SH-SY5Y (cell line): Measurements from ENCODE around the gene CD2BP2.

Experiments
- GATA2 ChIP-seq: IDR thresholded peaks from 2 replicates; pipeline ENCODE4 v1.6.1; 2011; ENCODE audit warnings: mild to moderate bottlenecking, low read depth, low read length
- GATA3 ChIP-seq: IDR thresholded peaks from 2 replicates; pipeline ENCODE4 v1.6.1; 2011; ENCODE audit warnings: low read depth, mild to moderate bottlenecking, low read length, moderate library complexity

DNA sequence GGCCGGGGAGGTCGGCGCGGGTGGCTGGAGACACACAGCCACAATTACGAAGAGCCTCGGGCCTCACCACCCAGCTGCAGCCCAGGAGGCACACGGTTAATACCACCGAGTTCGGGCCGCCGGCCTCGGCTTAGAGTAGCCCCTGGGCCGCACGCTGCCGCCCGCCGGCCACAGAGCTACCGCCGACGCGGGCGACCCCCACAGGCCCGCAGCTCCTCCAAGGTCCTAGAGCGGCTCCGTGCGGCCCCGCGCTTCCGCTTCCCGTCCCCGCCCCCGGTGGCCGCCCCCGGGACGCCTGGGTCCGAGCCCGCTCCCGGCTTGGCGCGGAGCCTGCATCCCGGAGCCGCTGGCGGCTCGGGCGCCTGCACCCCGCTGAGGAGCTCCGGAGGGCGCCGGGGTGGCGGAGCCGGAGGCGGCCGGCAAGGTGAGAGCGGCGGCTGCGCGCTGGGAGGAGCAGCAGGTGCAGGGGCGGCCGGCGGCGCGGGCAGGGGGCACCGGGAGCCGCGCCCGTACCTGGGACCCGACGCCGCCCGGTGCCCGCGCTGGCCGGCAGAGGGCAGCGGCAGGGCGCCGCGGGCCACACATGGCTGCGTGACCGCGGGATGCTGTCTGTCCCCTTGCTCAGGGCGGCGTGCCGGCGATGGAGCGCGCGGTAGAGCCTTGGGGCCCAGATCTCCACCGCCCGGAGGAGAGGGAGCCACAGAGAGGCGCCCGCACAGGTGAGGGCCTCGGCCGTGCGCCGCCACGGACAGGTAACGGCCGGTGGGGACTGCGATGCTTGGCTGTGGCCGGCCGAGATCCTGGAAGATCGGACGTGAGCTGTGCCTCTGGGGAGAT lies 40.3 kb upstream of the CD2BP2 start, which contains the start of gene ZNF48:
- TF ChIP-seq GATA2 (no peak), GATA3 (no peak)
